Mesenchymal stem cell (in vitro differentiated cells and primary cell): ENCODE data around the gene RADX.

ENCODE experiments used
- DNase-seq: peaks from one replicate; pipeline ENCODE4 v3.0.0-alpha.2; 2013
- H2AFZ ChIP-seq: one replicate; pipeline ENCODE4 v1.6.1; 2013; ENCODE audit warnings: low read depth, mild to moderate bottlenecking, control low read depth, inconsistent platforms, low read length, moderate library complexity
- H2AK5ac ChIP-seq: 2 replicates; pipeline ENCODE4 v1.6.1; 2013; ENCODE audit warnings: low read length, moderate library complexity, mild to moderate bottlenecking, inconsistent platforms; ENCODE audit not compliant: severe bottlenecking
- H2BK120ac ChIP-seq: one replicate; pipeline ENCODE4 v1.6.1; 2013; ENCODE audit warnings: low read depth, mild to moderate bottlenecking, inconsistent platforms, low read length, moderate library complexity
- H2BK12ac ChIP-seq, 2 experiments: one replicate each; pipeline ENCODE4 v1.6.1; 2013; ENCODE audit warnings: inconsistent platforms in 2 of 2, low read length in 2 of 2, mild to moderate bottlenecking in 2 of 2, moderate library complexity in 2 of 2, control low read depth in 1 of 2
- H2BK15ac ChIP-seq: one replicate; pipeline ENCODE4 v1.6.1; 2013; ENCODE audit warnings: mild to moderate bottlenecking, low read depth, inconsistent platforms; ENCODE audit not compliant: poor library complexity, severe bottlenecking
- H2BK5ac ChIP-seq: 2 replicates; pipeline ENCODE4 v1.6.1; 2013; ENCODE audit warnings: low read depth, mild to moderate bottlenecking, low read length, control low read depth, inconsistent platforms; ENCODE audit not compliant: poor library complexity, severe bottlenecking
- H3K14ac ChIP-seq, 2 experiments: one replicate each; pipeline ENCODE4 v1.6.1; 2013; ENCODE audit warnings: inconsistent platforms in 2 of 2, low read length in 2 of 2, control low read depth in 1 of 2, mild to moderate bottlenecking in 1 of 2, moderate library complexity in 1 of 2
- H3K18ac ChIP-seq, 2 experiments: one replicate each; pipeline ENCODE4 v1.6.1; 2013; ENCODE audit warnings: inconsistent platforms in 2 of 2, low read length in 2 of 2, control low read depth in 1 of 2, low read depth in 1 of 2, mild to moderate bottlenecking in 1 of 2
- H3K23ac ChIP-seq, 2 experiments: one replicate each; pipeline ENCODE4 v1.6.1; 2013; ENCODE audit warnings: inconsistent platforms in 2 of 2, low read length in 2 of 2, mild to moderate bottlenecking in 2 of 2, moderate library complexity in 2 of 2, control low read depth in 1 of 2
- H3K27ac ChIP-seq: 2 replicates; pipeline ENCODE4 v1.5.1; 2013; ENCODE audit warnings: mild to moderate bottlenecking, moderate library complexity, low read length, control low read depth, inconsistent platforms; ENCODE audit not compliant: poor library complexity, severe bottlenecking
- H3K27me3 ChIP-seq, 2 experiments: 2 replicates each; pipeline versions ENCODE4 v1.6.1 to v1.7.0; 2013; ENCODE audit warnings: low read length in 2 of 2, mild to moderate bottlenecking in 2 of 2, moderate library complexity in 2 of 2, control low read depth in 1 of 2, inconsistent platforms in 1 of 2; ENCODE audit not compliant: control insufficient read depth in 1 of 2, insufficient read depth in 1 of 2
- H3K36me3 ChIP-seq, 2 experiments: 2 replicates each; pipeline versions ENCODE4 v1.6.1 to v1.7.0; 2013; ENCODE audit warnings: low read length in 2 of 2, control low read depth in 1 of 2, inconsistent platforms in 1 of 2, low read depth in 1 of 2, mild to moderate bottlenecking in 1 of 2; ENCODE audit not compliant: insufficient read depth in 2 of 2, control insufficient read depth in 1 of 2
- H3K4ac ChIP-seq, 2 experiments: one replicate each; pipeline ENCODE4 v1.6.1; 2013; ENCODE audit warnings: inconsistent platforms in 2 of 2, low read length in 2 of 2, mild to moderate bottlenecking in 2 of 2, moderate library complexity in 2 of 2, control low read depth in 1 of 2, low read depth in 1 of 2
- H3K4me1 ChIP-seq: 2 replicates; pipeline ENCODE4 v1.6.1; 2013; ENCODE audit warnings: low read depth, low read length, control low read depth; ENCODE audit not compliant: control insufficient read depth, insufficient read depth
- H3K4me2 ChIP-seq: 2 replicates; pipeline ENCODE4 v1.6.1; 2013; ENCODE audit warnings: low read length, mild to moderate bottlenecking, inconsistent platforms; ENCODE audit not compliant: poor library complexity, severe bottlenecking
- H3K4me3 ChIP-seq, 2 experiments: 2 replicates each; pipeline versions ENCODE4 v1.5.1 to v1.7.0; 2013; ENCODE audit warnings: low read length in 2 of 2, mild to moderate bottlenecking in 2 of 2, control low read depth in 1 of 2, low read depth in 1 of 2; ENCODE audit not compliant: insufficient read depth in 1 of 2
- H3K79me1 ChIP-seq: replicated peaks from 2 replicates; pipeline ENCODE4 v1.6.1; 2013; ENCODE audit warnings: mild to moderate bottlenecking, control low read depth, low read length, inconsistent platforms; ENCODE audit not compliant: poor library complexity, severe bottlenecking
- H3K9ac ChIP-seq: 2 replicates; pipeline ENCODE4 v1.7.0; 2013; ENCODE audit warnings: mild to moderate bottlenecking, low read length, moderate library complexity
- H3K9me3 ChIP-seq: 2 replicates; pipeline ENCODE4 v1.7.0; 2013; ENCODE audit warnings: mild to moderate bottlenecking, low read length; ENCODE audit not compliant: control insufficient read depth
- H4K8ac ChIP-seq: one replicate; pipeline ENCODE4 v1.6.1; 2013; ENCODE audit warnings: inconsistent platforms, mild to moderate bottlenecking, low read length, moderate library complexity
- H4K91ac ChIP-seq: one replicate; pipeline ENCODE4 v1.6.1; 2013; ENCODE audit warnings: mild to moderate bottlenecking, low read length, inconsistent platforms
- WGBS: methylation state at CpG from one replicate; pipeline ENCODE4 v1.1.7; 2013; ENCODE audit warnings: mixed read lengths; 5-methylcytosine and 5-hydroxymethylcytosine counted together

Gene RADX

DNA sequence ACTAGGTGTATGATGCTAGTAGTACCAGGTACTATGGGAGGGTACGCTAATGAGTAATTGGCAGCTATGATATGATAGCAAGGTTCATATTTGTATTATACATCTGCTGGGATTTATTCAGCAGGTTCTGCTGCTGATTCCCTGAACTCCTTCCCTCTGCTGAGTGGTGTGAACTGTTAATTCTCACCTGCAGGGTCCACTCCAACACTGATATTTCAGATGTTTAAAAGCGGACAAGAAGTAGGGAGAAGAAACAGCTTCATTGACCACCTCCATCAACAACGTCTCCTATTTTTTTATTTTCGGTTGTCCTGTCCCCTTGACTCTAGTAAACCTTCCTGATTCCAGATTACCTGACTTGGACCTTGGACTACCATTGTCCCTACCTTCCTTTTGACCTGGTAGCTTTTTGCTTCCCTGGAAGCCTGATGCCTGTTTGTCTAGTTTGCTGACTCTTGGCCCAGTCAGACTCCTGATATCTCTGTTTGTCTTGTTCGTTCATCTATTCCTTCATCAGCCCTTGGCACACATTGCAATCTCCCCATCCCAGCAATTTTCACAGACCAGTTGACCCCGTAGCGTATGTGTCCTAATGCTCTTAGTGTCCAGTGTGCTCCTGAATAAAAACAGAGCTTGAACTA lies 80.8 kb downstream of the RADX start:
- Histone ChIP-seq H3K4me3 (no peak overlapping the region), H2AK5ac (no peak overlapping the region), H3K27ac (no peak overlapping the region), H3K4ac (no peak overlapping the region), H3K9ac (no peak overlapping the region), H3K9me3 (peaks cover 12% of the 10 kb centered on the region), H3K4me1 (no peaks in the 10 kb centered on the region), H3K14ac (no peak overlapping the region), H3K36me3 (no peaks in the 10 kb centered on the region), H3K4me2 (no peak overlapping the region), H3K27me3 (peaks cover 0 to 24% of the 10 kb centered on the region in 2 experiments), H2BK15ac (no peak overlapping the region), H2AFZ (no peak overlapping the region), H3K79me1 (no peaks in the 10 kb centered on the region), H3K23ac (no peak overlapping the region), H2BK5ac (no peak overlapping the region), H4K91ac (no peak overlapping the region), H4K8ac (no peak overlapping the region), H2BK120ac (no peak overlapping the region), H2BK12ac (no peak overlapping the region), H3K18ac (no peak overlapping the region)
- 91% methylated on average over 5 of the region's 7 CpGs for WGBS
- no peak for DNase-seq

DNA sequence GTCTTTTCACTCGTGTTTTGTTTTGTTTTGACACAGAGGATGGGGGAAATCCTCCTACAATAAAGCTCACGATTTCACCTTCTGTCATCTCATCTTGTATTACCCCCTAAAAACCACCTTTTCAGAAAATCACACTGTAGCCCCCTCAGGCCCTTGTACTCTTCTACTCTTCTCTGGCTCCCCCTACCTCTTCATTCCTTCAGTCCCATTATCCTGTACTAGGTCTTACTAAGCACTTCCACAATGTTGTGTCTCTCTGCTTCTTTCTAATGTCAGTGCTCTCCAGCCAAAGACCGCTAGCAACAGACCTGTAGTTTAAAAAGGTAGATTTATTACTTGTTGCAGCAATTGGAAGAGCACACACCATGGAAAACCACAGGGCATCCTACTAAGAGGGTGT lies 84.7 kb downstream of the RADX start:
- Histone ChIP-seq H2AFZ (no peak overlapping the region), H3K18ac (no peak overlapping the region), H3K27me3 (peaks cover 0 to 29% of the 10 kb centered on the region in 2 experiments), H2BK120ac (no peak overlapping the region), H2AK5ac (no peak overlapping the region), H3K79me1 (no peaks in the 10 kb centered on the region), H3K4me3 (no peak overlapping the region), H3K4me1 (no peaks in the 10 kb centered on the region), H3K23ac (no peak overlapping the region), H3K4me2 (no peak overlapping the region), H3K9me3 (no peaks in the 10 kb centered on the region), H3K4ac (no peak overlapping the region), H4K8ac (no peak overlapping the region), H2BK5ac (no peak overlapping the region), H2BK12ac (no peak overlapping the region), H3K36me3 (no peaks in the 10 kb centered on the region), H2BK15ac (no peak overlapping the region), H3K27ac (no peak overlapping the region), H4K91ac (no peak overlapping the region), H3K9ac (no peak overlapping the region), H3K14ac (no peak overlapping the region)
- no peak for DNase-seq
- WGBS, result 64% methylated on average over 2 of the region's 3 CpGs

DNA sequence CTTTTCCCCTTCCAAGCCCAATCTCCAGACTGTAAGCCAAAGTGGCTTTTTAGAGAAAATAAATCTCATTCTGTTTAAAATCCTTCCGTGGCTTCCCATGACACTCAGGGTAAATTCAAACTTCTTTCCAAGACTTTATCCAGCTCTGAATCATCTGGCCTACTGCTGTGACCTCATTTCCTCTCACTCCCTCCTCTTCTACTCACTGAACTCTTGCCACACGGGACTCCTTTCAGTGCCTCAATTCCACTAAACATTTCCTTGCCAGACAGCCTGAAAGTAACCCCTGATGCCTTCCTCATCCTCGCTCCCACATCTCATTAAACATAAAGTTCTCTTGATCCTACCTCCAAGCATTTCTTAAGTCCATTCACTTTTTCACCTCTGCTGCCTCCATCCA lies 86.9 kb downstream of the RADX start:
- no peak overlapping the region for H3K18ac ChIP-seq
- peak overlapping the region; percentile 63 for H3K9ac ChIP-seq
- no peak overlapping the region for H3K23ac ChIP-seq
- WGBS, result 51% methylated on average over 3 of the region's 3 CpGs
- no peak overlapping the region for H4K91ac ChIP-seq
- no peaks in the 10 kb centered on the region for H3K4me1 ChIP-seq
- H2BK5ac ChIP-seq, result no peak overlapping the region
- H2BK120ac ChIP-seq, result no peak overlapping the region
- no peaks in the 10 kb centered on the region for H3K79me1 ChIP-seq
- no peak overlapping the region for H2BK12ac ChIP-seq
- no peak overlapping the region for H2AFZ ChIP-seq
- H3K27me3 ChIP-seq, result peaks cover 0 to 24% of the 10 kb centered on the region in 2 experiments
- H4K8ac ChIP-seq, result no peak overlapping the region
- H3K27ac ChIP-seq, result no peak overlapping the region
- H3K36me3 ChIP-seq, result no peaks in the 10 kb centered on the region
- H3K4me3 ChIP-seq, result no peak overlapping the region
- H3K9me3 ChIP-seq, result no peaks in the 10 kb centered on the region
- H3K4ac ChIP-seq, result no peak overlapping the region
- H3K4me2 ChIP-seq, result no peak overlapping the region
- H2AK5ac ChIP-seq, result no peak overlapping the region
- DNase-seq, result peak; percentile 13
- H2BK15ac ChIP-seq, result no peak overlapping the region
- no peak overlapping the region for H3K14ac ChIP-seq

DNA sequence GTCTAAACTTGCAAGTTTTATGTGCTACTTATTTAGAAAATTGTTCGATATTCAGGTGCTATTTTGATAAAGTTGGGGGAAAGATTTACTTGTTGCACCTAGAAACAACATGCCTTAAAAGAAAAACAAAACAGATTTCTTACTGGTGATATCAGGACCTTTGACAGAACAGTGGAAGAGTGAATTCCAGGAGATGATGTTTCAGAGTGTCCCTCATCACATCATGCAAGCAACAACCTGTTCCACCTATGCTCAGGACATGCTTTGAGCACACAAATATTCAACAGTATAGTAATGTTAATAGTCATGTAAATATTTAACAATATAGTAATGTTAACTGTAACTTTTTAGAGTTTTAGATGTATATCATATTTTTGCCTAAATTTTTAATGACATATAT lies 90.9 kb downstream of the RADX start:
- no peak overlapping the region for H3K14ac ChIP-seq
- no peak overlapping the region for H3K18ac ChIP-seq
- no peaks in the 10 kb centered on the region for H3K36me3 ChIP-seq
- no CpG with 5 or more reads among the region's 1 CpG for WGBS
- H2AK5ac ChIP-seq, result no peak overlapping the region
- no peak overlapping the region for H3K4me2 ChIP-seq
- H2AFZ ChIP-seq, result no peak overlapping the region
- no peaks in the 10 kb centered on the region for H3K4me1 ChIP-seq
- DNase-seq, result no peak
- no peak overlapping the region for H3K9ac ChIP-seq
- H2BK12ac ChIP-seq, result no peak overlapping the region
- H3K4me3 ChIP-seq, result no peak overlapping the region
- H2BK5ac ChIP-seq, result no peak overlapping the region
- no peak overlapping the region for H3K4ac ChIP-seq
- H3K27ac ChIP-seq, result no peak overlapping the region
- no peak overlapping the region for H2BK15ac ChIP-seq
- no peaks in the 10 kb centered on the region for H3K79me1 ChIP-seq
- no peak overlapping the region for H2BK120ac ChIP-seq
- no peak overlapping the region for H4K8ac ChIP-seq
- H4K91ac ChIP-seq, result no peak overlapping the region
- H3K27me3 ChIP-seq, result peaks cover 0 to 9% of the 10 kb centered on the region in 2 experiments
- no peak overlapping the region for H3K23ac ChIP-seq
- no peaks in the 10 kb centered on the region for H3K9me3 ChIP-seq
